ENCODE results near the gene ITIH2. TPM values are rescaled to one million over a fixed set of nuclear protein-coding genes. Genes with fewer than 3 reads are reported as not detected.

The ITIH2 gene
- total and polyA plus RNA-seq, 9 of the 15 experiments (the other 6 are each of a cell fraction or from before 2014, with no cell fraction given): 0.66 TPM; not detected in 8

- TF ChIP-seq ZNF224 (CRISPR knock-in tag; IDR thresholded peaks at IDR 0.05) (no peak), KLF1 (tag; IDR thresholded peaks at IDR 0.05) (no peak), U2AF1 (optimal IDR thresholded peaks at IDR 0.05; ENCODE audit: low read depth, low read length) (no peak), MCM7 (IDR thresholded peaks at IDR 0.05) (no peak), MGA (IDR thresholded peaks at IDR 0.05) (no peak), MYC (IDR thresholded peaks at IDR 0.05; ENCODE audit: low read depth, low read length) (no peak), MYC (CRISPR knock-in tag; IDR thresholded peaks at IDR 0.05; ENCODE audit: borderline replicate concordance, low read depth) (no peak), E2F6 (IDR thresholded peaks at IDR 0.05; ENCODE audit: borderline replicate concordance in 1 of 2, extremely low read depth in 1 of 2, insufficient read depth in 1 of 2, insufficient read length in 1 of 2, low read depth in 1 of 2, low read length in 1 of 2, poor library complexity in 1 of 2, severe bottlenecking in 1 of 2) (no peak), CC2D1A (IDR thresholded peaks at IDR 0.05) (no peak), MAFF (IDR thresholded peaks at IDR 0.05; ENCODE audit: low read length) (peak; percentile 23; the same call in 1 of the 2 replicates), NFE2 (IDR thresholded peaks at IDR 0.05; ENCODE audit: low read depth) (peak; percentile 82), LARP7 (IDR thresholded peaks at IDR 0.05) (no peak), ZNF449 (CRISPR knock-in tag; IDR thresholded peaks at IDR 0.05) (no peak), CREB5 (CRISPR knock-in tag; IDR thresholded peaks at IDR 0.05) (no peak)
Observed at GRCh38 chr10:7763929-7764328, 60.8 kb downstream of the ITIH2 start (continued).

Measured in K562 (cell line).